Measurements from ENCODE around the gene POTEG. TPM values are rescaled to one million over a fixed set of nuclear protein-coding genes. Genes with fewer than 3 reads are reported as not detected.
"Not testable (repeated sequence)": the region's sequence is repeated elsewhere in the genome, so short reads cannot be mapped to it uniquely, and the experiment has no call there.

POTEG gene
- total RNA-seq, 1 experiment from 2014 or later, result not detected

- intact Hi-C loops (cut with micrococcal nuclease); H4K20me1 ChIP-seq (ENCODE audit: insufficient read depth); H2AFZ ChIP-seq (ENCODE audit: low read depth, low read length, poor library complexity, severe bottlenecking); H3K27me3 ChIP-seq (ENCODE audit: insufficient read depth, low read length); H3K27ac ChIP-seq (ENCODE audit: low read depth, low read length); H3K9me2 ChIP-seq (ENCODE audit: insufficient read depth); H3K4me2 ChIP-seq (ENCODE audit: low read length); H3K36me3 ChIP-seq (ENCODE audit: control insufficient read depth in 1 of 2, insufficient read depth in 2 of 2, low read length in 2 of 2); ATAC-seq; H3K9ac ChIP-seq (ENCODE audit: low read length); BruUV-seq (replicated peaks); DNase-seq (ENCODE audit: low read depth, low spot score); H3K4me3 ChIP-seq (replicated peaks in 1 of 2; ENCODE audit: low read depth in 1 of 2, low read length in 2 of 2); CTCF ChIA-PET; H3K9me3 ChIP-seq (ENCODE audit: control insufficient read depth in 1 of 2, insufficient read depth in 1 of 2, low read depth in 1 of 2, low read length in 2 of 2); H3K79me2 ChIP-seq (ENCODE audit: insufficient read depth, low read length); H3K4me1 ChIP-seq (ENCODE audit: control insufficient read depth in 1 of 2, insufficient read depth in 2 of 2, low read length in 2 of 2); POLR2A ChIA-PET; RAD21 ChIA-PET (ENCODE audit: low non-redundant PET in 1 of 2, low total read pairs in 2 of 2, uncharacterized antibody in 2 of 2, unreplicated experiment in 2 of 2): not testable (repeated sequence)
Observed at GRCh38 chr14:19394727-19395126, 39.4 kb downstream of the POTEG start.

GRCh38 chr14:19390230-19390629 is 43.9 kb downstream of the POTEG start:
- intact Hi-C loops (cut with micrococcal nuclease); BruUV-seq (replicated peaks); H3K4me3 ChIP-seq (replicated peaks in 1 of 2; ENCODE audit: low read depth in 1 of 2, low read length in 2 of 2); POLR2A ChIA-PET; H3K79me2 ChIP-seq (ENCODE audit: insufficient read depth, low read length); H3K4me1 ChIP-seq (ENCODE audit: control insufficient read depth in 1 of 2, insufficient read depth in 2 of 2, low read length in 2 of 2); H3K27me3 ChIP-seq (ENCODE audit: insufficient read depth, low read length); CTCF ChIA-PET; DNase-seq (ENCODE audit: low read depth, low spot score); H3K27ac ChIP-seq (ENCODE audit: low read depth, low read length); H3K36me3 ChIP-seq (ENCODE audit: control insufficient read depth in 1 of 2, insufficient read depth in 2 of 2, low read length in 2 of 2); H3K9me2 ChIP-seq (ENCODE audit: insufficient read depth); H3K9ac ChIP-seq (ENCODE audit: low read length); H2AFZ ChIP-seq (ENCODE audit: low read depth, low read length, poor library complexity, severe bottlenecking); RAD21 ChIA-PET (ENCODE audit: low non-redundant PET in 1 of 2, low total read pairs in 2 of 2, uncharacterized antibody in 2 of 2, unreplicated experiment in 2 of 2); ATAC-seq; H3K9me3 ChIP-seq (ENCODE audit: control insufficient read depth in 1 of 2, insufficient read depth in 1 of 2, low read depth in 1 of 2, low read length in 2 of 2); H3K4me2 ChIP-seq (ENCODE audit: low read length); H4K20me1 ChIP-seq (ENCODE audit: insufficient read depth): not testable (repeated sequence)

- RAD21 ChIA-PET (ENCODE audit: low non-redundant PET in 1 of 2, low total read pairs in 2 of 2, uncharacterized antibody in 2 of 2, unreplicated experiment in 2 of 2); H3K9ac ChIP-seq (ENCODE audit: low read length); H3K27ac ChIP-seq (ENCODE audit: low read depth, low read length); H4K20me1 ChIP-seq (ENCODE audit: insufficient read depth); H2AFZ ChIP-seq (ENCODE audit: low read depth, low read length, poor library complexity, severe bottlenecking); H3K4me3 ChIP-seq (replicated peaks in 1 of 2; ENCODE audit: low read depth in 1 of 2, low read length in 2 of 2); H3K27me3 ChIP-seq (ENCODE audit: insufficient read depth, low read length); POLR2A ChIA-PET; ATAC-seq; H3K9me2 ChIP-seq (ENCODE audit: insufficient read depth); BruUV-seq (replicated peaks); H3K4me2 ChIP-seq (ENCODE audit: low read length); DNase-seq (ENCODE audit: low read depth, low spot score); H3K79me2 ChIP-seq (ENCODE audit: insufficient read depth, low read length); H3K36me3 ChIP-seq (ENCODE audit: control insufficient read depth in 1 of 2, insufficient read depth in 2 of 2, low read length in 2 of 2); H3K4me1 ChIP-seq (ENCODE audit: control insufficient read depth in 1 of 2, insufficient read depth in 2 of 2, low read length in 2 of 2); H3K9me3 ChIP-seq (ENCODE audit: control insufficient read depth in 1 of 2, insufficient read depth in 1 of 2, low read depth in 1 of 2, low read length in 2 of 2); intact Hi-C loops (cut with micrococcal nuclease); CTCF ChIA-PET: not testable (repeated sequence)
Observed at GRCh38 chr14:19388741-19389140, 45.4 kb downstream of the POTEG start.

- ATAC-seq; H4K20me1 ChIP-seq (ENCODE audit: insufficient read depth); H3K36me3 ChIP-seq (ENCODE audit: control insufficient read depth in 1 of 2, insufficient read depth in 2 of 2, low read length in 2 of 2); H3K9ac ChIP-seq (ENCODE audit: low read length); BruUV-seq (replicated peaks); H3K79me2 ChIP-seq (ENCODE audit: insufficient read depth, low read length); intact Hi-C loops (cut with micrococcal nuclease); H3K27me3 ChIP-seq (ENCODE audit: insufficient read depth, low read length); CTCF ChIA-PET; H3K9me3 ChIP-seq (ENCODE audit: control insufficient read depth in 1 of 2, insufficient read depth in 1 of 2, low read depth in 1 of 2, low read length in 2 of 2); H3K4me2 ChIP-seq (ENCODE audit: low read length); RAD21 ChIA-PET (ENCODE audit: low non-redundant PET in 1 of 2, low total read pairs in 2 of 2, uncharacterized antibody in 2 of 2, unreplicated experiment in 2 of 2); DNase-seq (ENCODE audit: low read depth, low spot score); H3K4me1 ChIP-seq (ENCODE audit: control insufficient read depth in 1 of 2, insufficient read depth in 2 of 2, low read length in 2 of 2); POLR2A ChIA-PET; H3K27ac ChIP-seq (ENCODE audit: low read depth, low read length); H2AFZ ChIP-seq (ENCODE audit: low read depth, low read length, poor library complexity, severe bottlenecking); H3K9me2 ChIP-seq (ENCODE audit: insufficient read depth); H3K4me3 ChIP-seq (replicated peaks in 1 of 2; ENCODE audit: low read depth in 1 of 2, low read length in 2 of 2): not testable (repeated sequence)
Observed at GRCh38 chr14:19386996-19387395, 47.1 kb downstream of the POTEG start.

- CTCF ChIA-PET; H3K4me2 ChIP-seq (ENCODE audit: low read length); DNase-seq (ENCODE audit: low read depth, low spot score); H3K9me2 ChIP-seq (ENCODE audit: insufficient read depth); ATAC-seq; H3K27me3 ChIP-seq (ENCODE audit: insufficient read depth, low read length); POLR2A ChIA-PET; H3K4me3 ChIP-seq (replicated peaks in 1 of 2; ENCODE audit: low read depth in 1 of 2, low read length in 2 of 2); H3K4me1 ChIP-seq (ENCODE audit: control insufficient read depth in 1 of 2, insufficient read depth in 2 of 2, low read length in 2 of 2); H3K9me3 ChIP-seq (ENCODE audit: control insufficient read depth in 1 of 2, insufficient read depth in 1 of 2, low read depth in 1 of 2, low read length in 2 of 2); H3K79me2 ChIP-seq (ENCODE audit: insufficient read depth, low read length); H3K27ac ChIP-seq (ENCODE audit: low read depth, low read length); H3K36me3 ChIP-seq (ENCODE audit: control insufficient read depth in 1 of 2, insufficient read depth in 2 of 2, low read length in 2 of 2); RAD21 ChIA-PET (ENCODE audit: low non-redundant PET in 1 of 2, low total read pairs in 2 of 2, uncharacterized antibody in 2 of 2, unreplicated experiment in 2 of 2); BruUV-seq (replicated peaks); H4K20me1 ChIP-seq (ENCODE audit: insufficient read depth); intact Hi-C loops (cut with micrococcal nuclease); H3K9ac ChIP-seq (ENCODE audit: low read length); H2AFZ ChIP-seq (ENCODE audit: low read depth, low read length, poor library complexity, severe bottlenecking): not testable (repeated sequence)
Observed at GRCh38 chr14:19386309-19386708, 47.8 kb downstream of the POTEG start.

Measured in HCT116 (cell line).